ENCODE measurements around the gene CAPN12.

GRCh38 chr19:38736036-38736412, 8.2 kb downstream of the CAPN12 start:
- no peak for TF ChIP-seq CTCF (IDR thresholded peaks at IDR 0.05)
- no peak for TF ChIP-seq TCF7L2 (IDR thresholded peaks at IDR 0.05; ENCODE audit: low read depth, low read length)
- TF ChIP-seq REST (IDR thresholded peaks at IDR 0.05; ENCODE audit: insufficient read depth in 1 of 2, low read depth in 2 of 2, low read length in 1 of 2): no peak
